ENCODE results near the gene TFB1M.

DNA sequence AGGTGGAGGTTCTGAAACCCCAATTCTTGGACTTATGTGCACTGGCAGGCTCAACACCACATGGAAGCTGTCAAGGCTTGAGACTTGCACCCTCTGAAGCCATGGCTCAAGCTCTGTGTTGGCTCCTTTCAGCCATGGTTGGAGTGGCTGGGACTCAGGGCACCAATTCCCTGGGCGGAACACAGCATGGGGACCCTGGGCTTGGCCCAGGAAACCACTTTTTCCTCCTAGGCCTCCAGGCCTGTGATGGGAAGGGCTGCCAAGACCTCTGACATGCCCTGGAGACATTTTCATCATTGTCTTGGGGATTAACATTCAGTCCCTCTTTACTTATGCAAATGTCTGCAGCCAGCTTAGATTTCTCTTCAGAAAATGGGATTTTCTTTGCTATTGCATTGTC is 76.7 kb downstream of the TFB1M start:
- TF ChIP-seq, protein P1, sequence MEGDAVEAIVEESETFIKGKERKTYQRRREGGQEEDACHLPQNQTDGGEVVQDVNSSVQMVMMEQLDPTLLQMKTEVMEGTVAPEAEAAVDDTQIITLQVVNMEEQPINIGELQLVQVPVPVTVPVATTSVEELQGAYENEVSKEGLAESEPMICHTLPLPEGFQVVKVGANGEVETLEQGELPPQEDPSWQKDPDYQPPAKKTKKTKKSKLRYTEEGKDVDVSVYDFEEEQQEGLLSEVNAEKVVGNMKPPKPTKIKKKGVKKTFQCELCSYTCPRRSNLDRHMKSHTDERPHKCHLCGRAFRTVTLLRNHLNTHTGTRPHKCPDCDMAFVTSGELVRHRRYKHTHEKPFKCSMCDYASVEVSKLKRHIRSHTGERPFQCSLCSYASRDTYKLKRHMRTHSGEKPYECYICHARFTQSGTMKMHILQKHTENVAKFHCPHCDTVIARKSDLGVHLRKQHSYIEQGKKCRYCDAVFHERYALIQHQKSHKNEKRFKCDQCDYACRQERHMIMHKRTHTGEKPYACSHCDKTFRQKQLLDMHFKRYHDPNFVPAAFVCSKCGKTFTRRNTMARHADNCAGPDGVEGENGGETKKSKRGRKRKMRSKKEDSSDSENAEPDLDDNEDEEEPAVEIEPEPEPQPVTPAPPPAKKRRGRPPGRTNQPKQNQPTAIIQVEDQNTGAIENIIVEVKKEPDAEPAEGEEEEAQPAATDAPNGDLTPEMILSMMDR (IDR thresholded peaks at IDR 0.05; ENCODE audit: low read depth, low read length) = no peak
- no peak for TF ChIP-seq EZH2phosphoT487 (IDR thresholded peaks at IDR 0.05; ENCODE audit: low read depth)
